ENCODE results near the gene MCM9.

Gene MCM9

GRCh38 chr6:118933855-118934460 lies 1.0 kb downstream of the MCM9 start:
- DNase-seq (ENCODE audit: low read depth): no peak
- peak overlapping the region; percentile 86 for H3K4me3 ChIP-seq (ENCODE audit: low read depth, low read length)
- no peak for TF ChIP-seq POLR2A (IDR thresholded peaks at IDR 0.05; ENCODE audit: extremely low read depth, insufficient read length)
- TF ChIP-seq MAX (IDR thresholded peaks at IDR 0.05; ENCODE audit: low read depth, low read length): no peak
- TF ChIP-seq MYC (IDR thresholded peaks at IDR 0.05; ENCODE audit: low read depth, low read length): no peak
- TF ChIP-seq CTCF (IDR thresholded peaks at IDR 0.05; ENCODE audit: low read depth, low read length): no peak

GRCh38 chr6:118932421-118932820 lies 2.5 kb downstream of the MCM9 start:
- no peak for DNase-seq (ENCODE audit: low read depth)
- H3K4me3 ChIP-seq (ENCODE audit: low read depth, low read length): no peak overlapping the region
- no peak for TF ChIP-seq MAX (IDR thresholded peaks at IDR 0.05; ENCODE audit: low read depth, low read length)
- no peak for TF ChIP-seq POLR2A (IDR thresholded peaks at IDR 0.05; ENCODE audit: extremely low read depth, insufficient read length)
- no peak for TF ChIP-seq MYC (IDR thresholded peaks at IDR 0.05; ENCODE audit: low read depth, low read length)
- TF ChIP-seq CTCF (IDR thresholded peaks at IDR 0.05; ENCODE audit: low read depth, low read length): no peak

- no peak for DNase-seq (ENCODE audit: low read depth)
- TF ChIP-seq CTCF (IDR thresholded peaks at IDR 0.05; ENCODE audit: low read depth, low read length) (no peak), POLR2A (IDR thresholded peaks at IDR 0.05; ENCODE audit: extremely low read depth, insufficient read length) (no peak), MAX (IDR thresholded peaks at IDR 0.05; ENCODE audit: low read depth, low read length) (no peak)
- no peak overlapping the region for H3K4me3 ChIP-seq (ENCODE audit: low read depth, low read length)
Observed at GRCh38 chr6:118931436-118931835, 3.5 kb downstream of the MCM9 start.

GRCh38 chr6:118930680-118931079 lies 4.3 kb downstream of the MCM9 start:
- H3K4me3 ChIP-seq (ENCODE audit: low read depth, low read length): no peak overlapping the region
- DNase-seq (ENCODE audit: low read depth): no peak
- TF ChIP-seq MAX (IDR thresholded peaks at IDR 0.05; ENCODE audit: low read depth, low read length) (no peak), MYC (IDR thresholded peaks at IDR 0.05; ENCODE audit: low read depth, low read length) (no peak), POLR2A (IDR thresholded peaks at IDR 0.05; ENCODE audit: extremely low read depth, insufficient read length) (no peak), CTCF (IDR thresholded peaks at IDR 0.05; ENCODE audit: low read depth, low read length) (no peak)

GRCh38 chr6:118923035-118923434 lies 11.9 kb downstream of the MCM9 start:
- no peak overlapping the region for H3K4me3 ChIP-seq (ENCODE audit: low read depth, low read length)
- DNase-seq (ENCODE audit: low read depth): no peak
- no peak for TF ChIP-seq MAX (IDR thresholded peaks at IDR 0.05; ENCODE audit: low read depth, low read length)
- TF ChIP-seq MYC (IDR thresholded peaks at IDR 0.05; ENCODE audit: low read depth, low read length): no peak
- TF ChIP-seq CTCF (IDR thresholded peaks at IDR 0.05; ENCODE audit: low read depth, low read length): no peak
- TF ChIP-seq POLR2A (IDR thresholded peaks at IDR 0.05; ENCODE audit: extremely low read depth, insufficient read length): no peak

All from NB4 (cell line).